ENCODE measurements around the gene CLP1. TPM values are rescaled to one million over a fixed set of nuclear protein-coding genes. Genes with fewer than 3 reads are reported as not detected.
"Not testable (repeated sequence)": the region's sequence is repeated elsewhere in the genome, so short reads cannot be mapped to it uniquely, and the experiment has no call there.

CLP1 gene
- total and polyA plus RNA-seq, 5 donors: 4.6 to 8.2 (median 6.4) TPM

GRCh38 chr11:57649826-57650738 is 7.5 kb upstream of the CLP1 start, which contains the start of gene YPEL4:
YPEL4 (minus strand) TSS chr11:57649912; CDS start chr11:57647107, 2,805 bp downstream.
- DNase-seq (peak; percentile 50 to 77 (median 76)), ATAC-seq (peak; percentile 62 to 72)
- Histone ChIP-seq H3K27ac (ENCODE audit: low read length) (no peak within 1 kb of the TSS), H3K4me1 (ENCODE audit: control insufficient read depth, insufficient read depth, low read length) (peaks cover 18% of the 10 kb centered on the region), H3K4me3 (ENCODE audit: low read length) (peak within 1 kb of the TSS; percentile 61), H3K9me3 (ENCODE audit: control insufficient read depth, low read length) (no peaks in the 10 kb centered on the region), H3K27me3 (ENCODE audit: control insufficient read depth, insufficient read depth) (no peaks in the 10 kb centered on the region)
- intact Hi-C loops (cut with DNase I): loop anchor here in 3 of 4 donors (5.0 to 10.0 kb wide), 4 partner anchors 83 to 305 kb away; partner anchors contain the start of gene UBE2L6 (in 2 of the 3)
- WGBS: 9% methylated on average over 15 of the region's 15 CpGs

- ATAC-seq (no peak), DNase-seq (no peak)
- H3K27ac ChIP-seq (ENCODE audit: low read length): no peak overlapping the region
- intact Hi-C loops (cut with DNase I): no loop called here
- no peaks in the 10 kb centered on the region for H3K9me3 ChIP-seq (ENCODE audit: control insufficient read depth, low read length)
- no peaks in the 10 kb centered on the region for H3K27me3 ChIP-seq (ENCODE audit: control insufficient read depth, insufficient read depth)
- 71% methylated on average over 5 of the region's 5 CpGs for WGBS
- H3K4me3 ChIP-seq (ENCODE audit: low read length): no peak overlapping the region
- peaks cover 17% of the 10 kb centered on the region for H3K4me1 ChIP-seq (ENCODE audit: control insufficient read depth, insufficient read depth, low read length)
These were observed 6.8 kb upstream of the CLP1 start for GRCh38 chr11:57650739-57651090.

- intact Hi-C loops (cut with DNase I): no loop called here
- Histone ChIP-seq H3K4me1 (ENCODE audit: control insufficient read depth, insufficient read depth, low read length) (peaks cover 12% of the 10 kb centered on the region), H3K9me3 (ENCODE audit: control insufficient read depth, low read length) (no peaks in the 10 kb centered on the region), H3K4me3 (ENCODE audit: low read length) (no peak overlapping the region), H3K27ac (ENCODE audit: low read length) (no peak overlapping the region), H3K27me3 (ENCODE audit: control insufficient read depth, insufficient read depth) (no peaks in the 10 kb centered on the region)
- ATAC-seq (no peak), DNase-seq (no peak)
- 83% methylated on average over 7 of the region's 7 CpGs for WGBS
These were observed 6.2 kb upstream of the CLP1 start for GRCh38 chr11:57651408-57651807.

GRCh38 chr11:57652230-57652629 is 5.3 kb upstream of the CLP1 start:
- H3K27ac ChIP-seq (ENCODE audit: low read length); H3K9me3 ChIP-seq (ENCODE audit: control insufficient read depth, low read length); ATAC-seq; H3K4me3 ChIP-seq (ENCODE audit: low read length); DNase-seq; H3K4me1 ChIP-seq (ENCODE audit: control insufficient read depth, insufficient read depth, low read length); H3K27me3 ChIP-seq (ENCODE audit: control insufficient read depth, insufficient read depth); intact Hi-C loops (cut with DNase I): not testable (repeated sequence)
- WGBS: 78% methylated on average over 14 of the region's 14 CpGs

- Histone ChIP-seq H3K4me1 (ENCODE audit: control insufficient read depth, insufficient read depth, low read length) (peaks cover 8% of the 10 kb centered on the region), H3K27me3 (ENCODE audit: control insufficient read depth, insufficient read depth) (no peaks in the 10 kb centered on the region), H3K27ac (ENCODE audit: low read length) (no peak overlapping the region), H3K9me3 (ENCODE audit: control insufficient read depth, low read length) (no peaks in the 10 kb centered on the region), H3K4me3 (ENCODE audit: low read length) (no peak overlapping the region)
- intact Hi-C loops (cut with DNase I): no loop called here
- DNase-seq: no peak
- ATAC-seq: no peak
- WGBS: 64% methylated on average over 3 of the region's 3 CpGs
These were observed 4.9 kb upstream of the CLP1 start for GRCh38 chr11:57652662-57653061.

- WGBS: 35% methylated on average over 3 of the region's 3 CpGs
- intact Hi-C loops (cut with DNase I): no loop called here
- H3K4me1 ChIP-seq (ENCODE audit: control insufficient read depth, insufficient read depth, low read length): peaks cover 7% of the 10 kb centered on the region
These were observed 4.4 kb upstream of the CLP1 start for GRCh38 chr11:57653163-57653562.

GRCh38 chr11:57656885-57657193 is 723 bp upstream of the CLP1 start:
- no peaks in the 10 kb centered on the region for H3K4me1 ChIP-seq (ENCODE audit: control insufficient read depth, insufficient read depth, low read length)
- WGBS: 29% methylated on average over 5 of the region's 5 CpGs
- peak overlapping the region; percentile 44 for H3K4me3 ChIP-seq (ENCODE audit: low read length)
- intact Hi-C loops (cut with DNase I): no loop called here
- H3K9me3 ChIP-seq (ENCODE audit: control insufficient read depth, low read length): no peaks in the 10 kb centered on the region
- no peak for ATAC-seq
- H3K27ac ChIP-seq (ENCODE audit: low read length): peak overlapping the region; percentile 91
- DNase-seq: no peak
- no peaks in the 10 kb centered on the region for H3K27me3 ChIP-seq (ENCODE audit: control insufficient read depth, insufficient read depth)

More at GRCh38 chr11:57653163-57653562, 4.4 kb upstream of the CLP1 start:
- no peak for DNase-seq
- Histone ChIP-seq H3K27me3 (ENCODE audit: control insufficient read depth, insufficient read depth) (no peaks in the 10 kb centered on the region), H3K4me3 (ENCODE audit: low read length) (no peak overlapping the region), H3K27ac (ENCODE audit: low read length) (no peak overlapping the region), H3K9me3 (ENCODE audit: control insufficient read depth, low read length) (no peaks in the 10 kb centered on the region)
- ATAC-seq: no peak

- Histone ChIP-seq H3K4me1 (ENCODE audit: control insufficient read depth, insufficient read depth, low read length) (no peaks in the 10 kb centered on the region), H3K9me3 (ENCODE audit: control insufficient read depth, low read length) (no peaks in the 10 kb centered on the region), H3K27me3 (ENCODE audit: control insufficient read depth, insufficient read depth) (no peaks in the 10 kb centered on the region), H3K27ac (ENCODE audit: low read length) (no peak overlapping the region), H3K4me3 (ENCODE audit: low read length) (peak overlapping the region; percentile 78)
- WGBS: under 1% methylated on average over 8 of the region's 8 CpGs
- intact Hi-C loops (cut with DNase I): no loop called here
- DNase-seq (no peak), ATAC-seq (no peak)
These were observed 430 bp downstream of the CLP1 start for GRCh38 chr11:57658023-57658361.

GRCh38 chr11:57659669-57660068 is 2.1 kb downstream of the CLP1 start:
- H3K9me3 ChIP-seq (ENCODE audit: control insufficient read depth, low read length): no peaks in the 10 kb centered on the region
- DNase-seq (no peak), ATAC-seq (no peak)
- no peaks in the 10 kb centered on the region for H3K4me1 ChIP-seq (ENCODE audit: control insufficient read depth, insufficient read depth, low read length)
- intact Hi-C loops (cut with DNase I): no loop called here
- no peak overlapping the region for H3K27ac ChIP-seq (ENCODE audit: low read length)
- no peaks in the 10 kb centered on the region for H3K27me3 ChIP-seq (ENCODE audit: control insufficient read depth, insufficient read depth)
- no peak overlapping the region for H3K4me3 ChIP-seq (ENCODE audit: low read length)
- 95% methylated on average over 14 of the region's 14 CpGs for WGBS

GRCh38 chr11:57662893-57663292 is 5.3 kb downstream of the CLP1 start:
- Histone ChIP-seq H3K4me3 (ENCODE audit: low read length) (no peak overlapping the region), H3K9me3 (ENCODE audit: control insufficient read depth, low read length) (no peaks in the 10 kb centered on the region), H3K27me3 (ENCODE audit: control insufficient read depth, insufficient read depth) (no peaks in the 10 kb centered on the region), H3K4me1 (ENCODE audit: control insufficient read depth, insufficient read depth, low read length) (no peaks in the 10 kb centered on the region), H3K27ac (ENCODE audit: low read length) (no peak overlapping the region)
- intact Hi-C loops (cut with DNase I): no loop called here
- DNase-seq (no peak), ATAC-seq (no peak)
- 71% methylated on average over 4 of the region's 4 CpGs for WGBS

- ATAC-seq: no peak
- no peaks in the 10 kb centered on the region for H3K4me1 ChIP-seq (ENCODE audit: control insufficient read depth, insufficient read depth, low read length)
- no peak for DNase-seq
- no peak overlapping the region for H3K4me3 ChIP-seq (ENCODE audit: low read length)
- intact Hi-C loops (cut with DNase I): no loop called here
- no peak overlapping the region for H3K27ac ChIP-seq (ENCODE audit: low read length)
- H3K9me3 ChIP-seq (ENCODE audit: control insufficient read depth, low read length): no peaks in the 10 kb centered on the region
- 80% methylated on average over 9 of the region's 9 CpGs for WGBS
- H3K27me3 ChIP-seq (ENCODE audit: control insufficient read depth, insufficient read depth): no peaks in the 10 kb centered on the region
These were observed 6.4 kb downstream of the CLP1 start for GRCh38 chr11:57663975-57664374.

Measured in right cardiac atrium (tissue), 5 donors.